Liver (tissue), 9 donors: ENCODE measurements around the gene EHMT1. TPM values are rescaled to one million over a fixed set of nuclear protein-coding genes. Genes with fewer than 3 reads are reported as not detected.

Source experiments
- DNase-seq: peaks from one replicate; pipeline ENCODE4 v3.0.0-alpha.2; 2017; ENCODE audit warnings: low spot score
- H3K27ac ChIP-seq, 2 donors: one replicate each; pipeline ENCODE4 v1.7.0; 2013; ENCODE audit warnings: inconsistent platforms in 2 of 2, low read length in 2 of 2, control low read depth in 1 of 2, low read depth in 1 of 2, mild to moderate bottlenecking in 1 of 2
- H3K27me3 ChIP-seq, 4 donors: one replicate each; pipeline versions ENCODE4 v1.6.1 to v1.7.0; 2013; ENCODE audit warnings: low read length in 3 of 4, inconsistent platforms in 1 of 4, mild to moderate bottlenecking in 1 of 4, moderate library complexity in 1 of 4; ENCODE audit not compliant: control insufficient read depth in 4 of 4, insufficient read depth in 4 of 4
- H3K36me3 ChIP-seq, 4 donors: one replicate each; pipeline versions ENCODE4 v1.6.1 to v1.7.0; 2013; ENCODE audit warnings: low read length in 3 of 4, mild to moderate bottlenecking in 3 of 4, low read depth in 1 of 4, moderate library complexity in 1 of 4; ENCODE audit not compliant: control insufficient read depth in 4 of 4, insufficient read depth in 3 of 4
- H3K4me1 ChIP-seq, 4 donors: one replicate each; pipeline versions ENCODE4 v1.6.1 to v1.7.0; 2013; ENCODE audit warnings: low read length in 3 of 4, mild to moderate bottlenecking in 3 of 4, moderate library complexity in 1 of 4; ENCODE audit not compliant: control insufficient read depth in 4 of 4, insufficient read depth in 4 of 4
- H3K4me3 ChIP-seq, 3 donors: one replicate each; pipeline versions ENCODE4 v1.6.1 to v1.7.0; 2013; ENCODE audit warnings: low read length in 3 of 3, control low read depth in 1 of 3, low read depth in 1 of 3, mild to moderate bottlenecking in 1 of 3
- H3K9ac ChIP-seq, 2 donors: one replicate each; pipeline ENCODE4 v1.7.0; 2013; ENCODE audit warnings: low read length in 2 of 2, mild to moderate bottlenecking in 2 of 2, moderate library complexity in 2 of 2, control low read depth in 1 of 2, low read depth in 1 of 2
- H3K9me3 ChIP-seq, 4 donors: one replicate each; pipeline versions ENCODE4 v1.6.1 to v1.7.0; 2013; ENCODE audit warnings: low read length in 3 of 4; ENCODE audit not compliant: control insufficient read depth in 4 of 4
- ATF3 ChIP-seq: IDR thresholded peaks from 2 replicates; pipeline ENCODE4 v1.6.1; 2016; ENCODE audit warnings: antibody characterized with exemption
- CTCF ChIP-seq: fragments of 150-350 bp; IDR thresholded peaks from 2 replicates; pipeline ENCODE4 v1.5.1; 2017; ENCODE audit warnings: improper control_type of control experiment, low read depth, low read length; ENCODE audit not compliant: missing input control
- EGR1 ChIP-seq, 2 donors: IDR thresholded peaks; 2 replicates each; pipeline ENCODE4 v1.6.1; 2016 to 2018; ENCODE audit warnings: antibody characterized with exemption in 2 of 2, low read depth in 2 of 2
- FOXA1 ChIP-seq: IDR thresholded peaks from 2 replicates; pipeline ENCODE4 v1.6.1; 2016; ENCODE audit warnings: antibody characterized with exemption
- HNF4A ChIP-seq, 2 donors: conservative IDR thresholded peaks; 2 replicates each; pipeline ENCODE4 v1.6.1; 2016; ENCODE audit warnings: antibody characterized with exemption in 2 of 2, mild to moderate bottlenecking in 2 of 2
- HNF4G ChIP-seq: IDR thresholded peaks from 2 replicates; pipeline ENCODE4 v1.6.1; 2016; ENCODE audit warnings: antibody characterized with exemption
- JUND ChIP-seq, 2 donors: IDR thresholded peaks; 2 replicates each; pipeline ENCODE4 v1.6.1; 2016; ENCODE audit warnings: antibody characterized with exemption in 2 of 2
- MAX ChIP-seq: IDR thresholded peaks from 2 replicates; pipeline ENCODE4 v1.6.1; 2016; ENCODE audit warnings: antibody characterized with exemption
- RAD21 ChIP-seq, 2 donors: IDR thresholded peaks; 2 replicates each; pipeline ENCODE4 v1.6.1; 2016; ENCODE audit warnings: antibody characterized with exemption in 2 of 2, mild to moderate bottlenecking in 2 of 2
- REST ChIP-seq: IDR thresholded peaks from 2 replicates; pipeline ENCODE4 v1.6.1; 2016; ENCODE audit warnings: antibody characterized with exemption, mild to moderate bottlenecking
- RXRA ChIP-seq, 2 donors: IDR thresholded peaks; 2 replicates each; pipeline ENCODE4 v1.6.1; 2017 to 2018; ENCODE audit warnings: antibody characterized with exemption in 2 of 2, mild to moderate bottlenecking in 1 of 2
- SP1 ChIP-seq: IDR thresholded peaks from 2 replicates; pipeline ENCODE4 v1.6.1; 2018; ENCODE audit warnings: antibody characterized with exemption, mild to moderate bottlenecking
- TAF1 ChIP-seq: conservative IDR thresholded peaks from 2 replicates; pipeline ENCODE4 v1.6.1; 2016; ENCODE audit warnings: antibody characterized with exemption, mild to moderate bottlenecking
- ZBTB33 ChIP-seq: IDR thresholded peaks from 2 replicates; pipeline ENCODE4 v1.6.1; 2016; ENCODE audit warnings: antibody characterized with exemption
- WGBS: extraction: QIAGEN DNeasy Blood & Tissue Kit; methylation state at CpG from one replicate; pipeline ENCODE4 v1.1.7; 2013; 5-methylcytosine and 5-hydroxymethylcytosine counted together
- polyA plus RNA-seq, 2 donors: library from polyadenylated mRNA; stranded (reverse) in 1 of 2; unstranded in 1 of 2; fragments of 200-250 nt in 1 of 2; fragments of >200 nt in 1 of 2; fragmentation: Nextera tagmentation in 1 of 2; extraction: Ambion mirVana in 1 of 2; gene quantifications; one replicate each; pipeline versions ENCODE4 v1.2.1 to v1.2.3, GENCODE V29; 2013 to 2015
- total RNA-seq, 2 donors: library from RNA; depleted of rRNA; stranded (reverse); fragments of >200 nt; gene quantifications; one replicate each; pipeline ENCODE4 v1.2.3, GENCODE V29; 2014
- donor health status: healthy.
- donor health status: healthy.
- donor health status: healthy.
- donor health status: healthy.
- donor health status: healthy.

EHMT1 gene
- total and polyA plus RNA-seq, 4 donors: 16.1 to 48.2 (median 27.3) TPM

GRCh38 chr9:137656416-137656815, 37.6 kb downstream of the EHMT1 start:
- H3K9ac ChIP-seq: no peak overlapping the region
- WGBS: 91% methylated on average over 6 of the region's 6 CpGs

More at GRCh38 chr9:137656416-137656815, 37.6 kb downstream of the EHMT1 start:
- H3K27ac ChIP-seq: no peak overlapping the region
- no peaks in the 10 kb centered on the region for H3K27me3 ChIP-seq
- H3K36me3 ChIP-seq: peaks cover 0 to 3% (median 1%) of the 10 kb centered on the region in 4 donors
- H3K9me3 ChIP-seq: no peaks in the 10 kb centered on the region
- no peak for DNase-seq
- peaks cover 0 to 1% (median 0%) of the 10 kb centered on the region in 4 donors for H3K4me1 ChIP-seq
- TF ChIP-seq ZBTB33 (no peak), ATF3 (no peak), HNF4A (conservative IDR thresholded peaks at IDR 0.05) (no peak), SP1 (no peak), RXRA (IDR thresholded peaks at IDR 0.05) (no peak), MAX (no peak), EGR1 (IDR thresholded peaks at IDR 0.05; ENCODE audit: low read depth in 2 of 2) (no peak), TAF1 (no peak), FOXA1 (no peak), REST (no peak), RAD21 (IDR thresholded peaks at IDR 0.05) (no peak), JUND (IDR thresholded peaks at IDR 0.05) (no peak), HNF4G (no peak), CTCF (no peak)
- no peak overlapping the region for H3K4me3 ChIP-seq
